ENCODE results near the gene SLC16A13.

- TF ChIP-seq EP300 (IDR thresholded peaks at IDR 0.05; ENCODE audit: borderline replicate concordance in 1 of 2, low read depth in 2 of 2, low read length in 2 of 2): no peak
- TF ChIP-seq MAX (IDR thresholded peaks at IDR 0.05): no peak
- TF ChIP-seq MAFK (IDR thresholded peaks at IDR 0.05; ENCODE audit: low read depth, low read length): no peak
- TF ChIP-seq CTCF (IDR thresholded peaks at IDR 0.05; ENCODE audit: control extremely low read depth in 1 of 3, insufficient read depth in 1 of 3, low read depth in 1 of 3, low read length in 3 of 3): no peak
- no peak for TF ChIP-seq TAF1 (IDR thresholded peaks at IDR 0.05; ENCODE audit: low read depth, low read length)
- no peak for TF ChIP-seq EZH2 (IDR thresholded peaks at IDR 0.05; ENCODE audit: low read depth, low read length, severe bottlenecking)
- TF ChIP-seq ASH2L (IDR thresholded peaks at IDR 0.05; ENCODE audit: low read length): no peak
Observed at GRCh38 chr17:7041607-7042500, 6.0 kb downstream of the SLC16A13 start.

All from H1 (cell line).